NT2/D1 (cell line): ENCODE measurements around the gene RPL37.
"Not testable (repeated sequence)": the region's sequence is repeated elsewhere in the genome, so short reads cannot be mapped to it uniquely, and the experiment has no call there.

ENCODE experiments used
- DNase-seq: peaks from one replicate; pipeline ENCODE4 v3.0.0-alpha.2; 2011; ENCODE audit warnings: low read depth, low spot score
- H3K27me3 ChIP-seq: 2 replicates; pipeline ENCODE4 v1.6.0; 2011; ENCODE audit warnings: mild to moderate bottlenecking; ENCODE audit not compliant: insufficient read length, insufficient read depth
- H3K36me3 ChIP-seq: 2 replicates; pipeline ENCODE4 v1.6.1; 2011; ENCODE audit warnings: mild to moderate bottlenecking, low read length, mixed read lengths; ENCODE audit not compliant: insufficient read depth, insufficient read length
- H3K4me1 ChIP-seq: 2 replicates; pipeline ENCODE4 v1.5.1; 2011; ENCODE audit not compliant: insufficient read depth, insufficient read length
- H3K4me3 ChIP-seq: 2 replicates; pipeline ENCODE4 v1.5.1; 2011; ENCODE audit warnings: low read depth; ENCODE audit not compliant: insufficient read length
- H3K9ac ChIP-seq: 2 replicates; pipeline ENCODE4 v1.6.0; 2011; ENCODE audit warnings: low read depth; ENCODE audit not compliant: insufficient read length
- H3K9me3 ChIP-seq: 2 replicates; pipeline ENCODE4 v1.5.1; 2011; ENCODE audit warnings: mild to moderate bottlenecking, low read length; ENCODE audit not compliant: insufficient read depth
- SUZ12 ChIP-seq: IDR thresholded peaks from 2 replicates; pipeline ENCODE4 v1.6.1; 2011; ENCODE audit not compliant: insufficient read length, insufficient read depth; ENCODE audit errors: extremely low read depth
- YY1 ChIP-seq: IDR thresholded peaks from 2 replicates; pipeline ENCODE4 v1.6.1; 2011; ENCODE audit not compliant: insufficient read length, insufficient read depth
- ZNF274 ChIP-seq: IDR thresholded peaks from 2 replicates; pipeline ENCODE4 v1.6.1; 2011; ENCODE audit warnings: mild to moderate bottlenecking, low read depth, low read length

The RPL37 gene

DNA sequence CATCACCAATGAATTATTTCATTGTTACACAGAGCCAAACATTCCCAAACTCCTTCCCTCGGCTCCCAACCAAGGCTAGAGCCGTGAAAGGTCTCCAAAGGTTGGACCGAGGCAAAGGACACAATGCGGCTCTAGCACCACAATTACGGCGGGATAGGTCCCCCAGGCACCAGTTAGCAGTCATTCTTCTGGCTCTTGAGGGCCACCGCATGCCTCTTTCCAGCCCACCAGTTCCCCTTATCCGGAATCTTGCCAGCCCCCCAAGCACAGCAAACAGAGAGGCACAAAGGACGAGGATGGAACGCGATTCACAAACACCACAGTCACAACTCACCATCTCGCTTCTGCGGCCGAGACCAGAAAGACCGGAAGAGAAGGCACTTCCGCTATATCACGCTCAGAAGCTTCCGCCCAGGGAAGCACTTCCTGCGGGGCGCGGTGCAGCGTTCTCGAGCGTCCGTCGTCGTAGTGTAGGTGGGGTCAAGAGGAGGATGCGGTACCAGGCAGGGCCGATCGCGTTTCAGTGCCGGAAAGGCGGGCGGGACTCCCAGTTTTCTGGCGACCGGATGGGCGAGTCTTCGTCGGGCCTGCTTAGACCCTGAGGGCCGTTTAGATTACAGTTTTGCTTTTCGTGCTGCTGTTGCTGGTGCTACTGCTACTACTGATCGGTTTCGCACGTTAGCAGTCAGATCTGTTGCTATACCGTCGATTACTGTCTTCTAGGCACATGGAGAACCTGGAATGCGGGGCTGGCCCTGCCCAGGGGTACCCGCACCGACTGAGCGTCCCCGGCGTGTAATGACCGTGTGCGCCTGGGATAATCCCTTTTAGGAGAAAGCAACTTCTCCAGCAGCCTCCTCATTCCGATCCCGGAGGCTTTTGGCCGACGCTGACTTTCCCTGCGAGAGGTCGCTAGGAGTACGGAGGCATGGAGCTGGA, at the start of gene RPL37:
Gene RPL37 (minus strand): TSS at position 374 of the 939 bp plus-strand sequence. CDS start 37 bp downstream, at position 337.
- DNase-seq = peak; percentile 81
- Histone ChIP-seq H3K36me3 (peaks cover 47% of the 10 kb centered on the region), H3K27me3 (no peaks in the 10 kb centered on the region), H3K9me3 (no peaks in the 10 kb centered on the region), H3K9ac (peak within 1 kb of the TSS; percentile 98), H3K4me3 (peak within 1 kb of the TSS; percentile 95), H3K4me1 (no peaks in the 10 kb centered on the region)
- peak; percentile 40 for TF ChIP-seq YY1
- no peak for TF ChIP-seq ZNF274
- no peak for TF ChIP-seq SUZ12

DNA sequence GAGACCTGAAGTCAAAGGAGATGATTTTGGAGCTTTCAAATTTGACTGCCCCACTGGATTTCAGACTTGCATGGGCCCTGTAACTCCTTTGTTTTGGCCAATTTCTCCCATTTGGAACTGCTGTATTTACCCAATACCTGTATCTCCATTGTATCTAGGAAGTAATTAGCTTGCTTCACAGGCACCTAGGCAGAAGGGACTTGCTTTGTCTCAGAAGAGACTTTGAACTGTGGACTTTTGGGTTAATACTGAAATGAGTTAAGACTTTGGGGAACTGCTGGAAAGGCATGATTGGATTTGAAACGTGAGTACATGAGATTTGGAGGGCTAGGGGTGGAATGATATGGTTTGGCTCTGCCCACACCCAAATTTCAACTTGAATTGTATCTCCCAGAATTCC, 48.0 kb upstream of the RPL37 start:
- H3K4me1 ChIP-seq, H3K36me3 ChIP-seq, H3K9me3 ChIP-seq, H3K27me3 ChIP-seq, DNase-seq, H3K4me3 ChIP-seq, H3K9ac ChIP-seq: not testable (repeated sequence)

DNA sequence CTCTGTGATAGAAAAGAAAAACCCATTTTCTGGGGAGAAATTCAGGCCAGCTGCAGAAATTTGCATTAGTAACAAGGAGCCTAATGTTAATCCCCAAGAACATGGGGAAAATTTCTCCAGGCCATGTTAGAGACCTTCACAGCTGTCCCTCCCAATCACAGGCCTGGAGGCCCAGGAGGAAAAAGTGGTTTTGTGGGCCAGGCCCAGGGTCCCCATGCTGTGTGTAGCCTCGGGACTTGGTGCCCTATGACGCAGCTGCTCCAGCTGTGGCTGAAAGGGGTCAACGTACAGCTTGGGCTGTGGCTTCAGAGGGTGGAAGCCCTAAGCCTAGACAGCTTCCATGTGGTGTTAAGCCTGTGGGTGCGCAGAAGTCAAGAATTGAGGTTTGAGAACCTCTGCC, 47.3 kb upstream of the RPL37 start:
- H3K4me3 ChIP-seq = no peak overlapping the region
- H3K36me3 ChIP-seq = no peaks in the 10 kb centered on the region
- no peak overlapping the region for H3K9ac ChIP-seq
- no peak for DNase-seq
- peaks cover 17% of the 10 kb centered on the region; the same call in 1 of the 2 replicates for H3K9me3 ChIP-seq
- TF ChIP-seq YY1 (no peak), SUZ12 (no peak), ZNF274 (no peak)
- H3K27me3 ChIP-seq = no peaks in the 10 kb centered on the region
- no peaks in the 10 kb centered on the region for H3K4me1 ChIP-seq

DNA sequence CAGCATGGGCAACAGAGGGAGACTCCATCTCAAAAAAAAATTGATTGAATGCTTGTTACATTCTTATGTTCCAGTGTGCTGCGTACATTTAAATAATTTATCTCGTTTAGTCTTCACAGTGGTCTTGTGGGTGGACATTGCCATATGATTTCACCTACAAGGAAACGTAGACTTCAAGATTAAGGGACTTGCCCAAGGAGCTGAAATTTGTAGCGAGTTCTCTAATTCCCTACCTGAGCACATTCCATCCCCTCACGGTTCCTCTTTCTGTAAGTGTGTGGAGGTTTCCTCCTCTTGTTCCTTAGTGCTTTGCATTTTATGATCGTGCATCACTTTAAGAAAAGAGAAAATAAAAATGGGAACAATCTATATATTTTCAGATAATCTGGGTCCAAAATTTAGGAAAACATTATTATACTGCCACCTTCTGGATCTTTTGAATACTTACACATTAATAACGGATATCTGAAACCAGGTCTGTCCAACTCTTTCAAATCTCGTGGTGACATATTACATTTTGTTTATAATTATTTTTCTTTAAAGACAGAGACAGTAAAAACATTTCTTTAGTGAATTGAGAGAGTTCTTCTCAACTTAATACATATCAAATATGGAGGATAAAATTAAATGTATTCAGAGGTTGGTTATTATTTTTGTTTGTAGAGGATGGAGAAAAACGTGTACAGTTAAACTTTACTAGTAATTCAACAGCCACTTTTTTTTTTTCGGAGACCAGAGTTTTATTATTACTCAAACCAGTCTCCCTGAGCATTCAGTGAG, 44.3 kb upstream of the RPL37 start:
- Histone ChIP-seq H3K4me1 (no peaks in the 10 kb centered on the region), H3K27me3 (no peaks in the 10 kb centered on the region), H3K9ac (no peak overlapping the region), H3K36me3 (no peaks in the 10 kb centered on the region), H3K4me3 (no peak overlapping the region), H3K9me3 (peaks cover 21% of the 10 kb centered on the region; the same call in 1 of the 2 replicates)
- TF ChIP-seq ZNF274 (no peak), YY1 (no peak), SUZ12 (no peak)
- DNase-seq = no peak

DNA sequence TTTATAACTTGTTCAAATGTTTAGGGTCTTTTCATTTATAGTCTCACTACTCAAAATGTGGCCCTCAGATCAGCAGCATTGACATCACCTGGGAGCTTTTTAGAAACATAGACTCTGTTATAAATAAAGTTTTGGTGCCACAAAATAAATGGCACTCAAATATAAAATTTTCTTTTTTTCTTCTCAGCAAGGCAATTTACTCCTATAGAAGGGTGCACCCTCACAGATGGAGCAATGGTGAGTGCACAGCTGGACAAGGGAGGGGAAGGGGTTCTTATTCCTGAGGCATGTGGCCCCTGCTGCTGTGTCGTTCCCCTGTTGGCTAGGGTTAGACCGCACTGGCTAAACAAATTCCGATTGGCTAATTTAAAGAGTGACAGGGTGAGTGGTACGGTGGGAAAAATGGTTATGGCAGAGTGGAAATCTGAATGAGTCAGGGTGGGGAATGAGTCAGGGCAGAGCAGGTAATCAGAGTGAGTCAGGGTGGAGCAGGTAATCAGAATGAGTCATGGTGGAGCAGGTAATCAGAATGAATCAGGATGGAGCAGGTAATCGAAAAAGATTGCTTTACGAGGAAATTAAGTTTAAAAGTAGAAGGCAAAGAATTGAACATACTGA, 42.5 kb upstream of the RPL37 start:
- Histone ChIP-seq H3K36me3 (no peaks in the 10 kb centered on the region), H3K4me3 (no peak overlapping the region), H3K4me1 (no peaks in the 10 kb centered on the region), H3K27me3 (no peaks in the 10 kb centered on the region), H3K9me3 (peaks cover 16% of the 10 kb centered on the region; the same call in 1 of the 2 replicates), H3K9ac (no peak overlapping the region)
- no peak for DNase-seq
- no peak for TF ChIP-seq ZNF274
- TF ChIP-seq SUZ12 = no peak

DNA sequence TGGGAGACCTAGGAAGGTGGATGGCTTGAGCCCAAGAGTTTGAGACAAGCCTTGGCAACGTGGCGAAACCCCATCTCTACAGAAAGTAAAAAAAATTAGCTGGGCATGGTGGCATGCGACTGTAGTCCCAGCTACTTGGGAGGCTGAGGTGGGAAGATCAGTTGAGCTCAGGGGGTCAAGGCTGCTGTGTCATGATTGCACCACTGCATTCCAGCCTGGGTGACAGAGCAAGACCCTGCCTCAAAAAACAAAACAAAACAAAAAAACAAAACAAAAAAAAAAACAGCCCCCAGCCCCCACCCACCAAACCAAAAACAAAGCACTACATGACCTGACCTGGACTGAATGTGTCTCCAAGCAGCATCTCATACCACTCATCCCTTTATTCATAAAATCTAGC, 40.9 kb upstream of the RPL37 start:
- Histone ChIP-seq H3K36me3 (no peaks in the 10 kb centered on the region), H3K27me3 (no peaks in the 10 kb centered on the region), H3K4me3 (no peak overlapping the region), H3K9ac (no peak overlapping the region), H3K4me1 (no peaks in the 10 kb centered on the region), H3K9me3 (peaks cover 12% of the 10 kb centered on the region; the same call in 1 of the 2 replicates)
- DNase-seq = no peak
- no peak for TF ChIP-seq YY1
- no peak for TF ChIP-seq SUZ12
- no peak for TF ChIP-seq ZNF274
